ENCODE measurements around the gene GBP6.
"Not testable (repeated sequence)": the region's sequence is repeated elsewhere in the genome, so short reads cannot be mapped to it uniquely, and the experiment has no call there.

GBP6 gene

DNA sequence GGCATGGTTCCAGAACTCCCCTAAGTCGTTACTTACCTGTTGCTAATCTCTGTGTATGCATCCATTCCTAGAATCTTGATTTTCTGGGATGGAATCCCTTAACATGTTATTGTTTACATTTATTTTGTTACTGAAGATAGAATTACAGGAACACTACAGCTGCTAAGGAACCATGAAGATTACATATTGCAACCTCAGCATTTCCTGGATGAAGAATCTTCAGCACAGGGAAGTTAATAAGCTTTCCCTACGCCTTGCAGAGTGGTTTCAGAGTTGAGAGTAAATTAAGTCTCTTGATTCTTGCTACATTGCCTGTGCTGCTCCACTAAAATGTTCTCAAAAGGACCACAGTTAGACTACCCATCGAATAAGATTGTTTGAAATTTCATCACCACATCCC is 31.4 kb upstream of the GBP6 start:
- Histone ChIP-seq H3K27ac (ENCODE audit: low read length) (no peak overlapping the region), H3K4me1 (ENCODE audit: insufficient read depth, low read length) (no peaks in the 10 kb centered on the region), H3K4me3 (ENCODE audit: low read depth in 1 of 2, low read length in 2 of 2) (no peak overlapping the region), H2AFZ (ENCODE audit: low read depth, low read length) (no peak overlapping the region), H3K9ac (ENCODE audit: low read depth, low read length) (no peak overlapping the region), H3K36me3 (ENCODE audit: insufficient read depth, low read length) (no peaks in the 10 kb centered on the region), H3K27me3 (ENCODE audit: insufficient read depth, low read length, poor library complexity) (no peaks in the 10 kb centered on the region), H3K79me2 (ENCODE audit: insufficient read depth, low read length) (no peaks in the 10 kb centered on the region), H4K20me1 (ENCODE audit: insufficient read depth, low read length) (no peaks in the 10 kb centered on the region), H3K9me3 (ENCODE audit: insufficient read depth, low read length, severe bottlenecking) (no peaks in the 10 kb centered on the region), H3K4me2 (ENCODE audit: insufficient read depth, low read length) (no peak overlapping the region)
- TF ChIP-seq EZH2 (IDR thresholded peaks at IDR 0.05; ENCODE audit: borderline replicate concordance, low read depth, low read length, severe bottlenecking) (no peak), CTCF (IDR thresholded peaks at IDR 0.05; ENCODE audit: borderline replicate concordance, extremely low read depth, low read length, poor library complexity, severe bottlenecking) (no peak)
- ATAC-seq (ENCODE audit: insufficient read depth, low read depth): no peak
- DNase-seq: no peak

DNA sequence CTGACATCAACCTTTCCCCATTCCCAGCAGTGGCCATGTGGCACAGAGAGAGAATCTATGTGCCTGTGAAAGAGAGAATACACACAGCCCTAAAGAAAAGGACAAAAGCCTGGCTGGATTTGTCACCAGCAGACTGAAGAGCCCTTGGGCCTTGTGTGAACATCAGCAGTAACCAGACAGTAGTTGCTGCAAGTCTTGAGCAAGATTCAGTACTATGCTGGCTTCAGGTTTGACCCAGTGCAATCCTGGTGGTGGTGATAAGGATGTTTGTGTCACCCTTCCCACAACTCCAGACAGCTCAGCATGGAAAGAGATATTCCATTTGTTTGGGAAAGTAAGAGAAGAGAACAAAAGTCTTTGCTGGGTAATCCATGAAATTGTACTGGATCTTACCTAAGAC is 28.4 kb upstream of the GBP6 start:
- Histone ChIP-seq H3K27ac (ENCODE audit: low read length) (no peak overlapping the region), H3K79me2 (ENCODE audit: insufficient read depth, low read length) (no peaks in the 10 kb centered on the region), H3K4me3 (ENCODE audit: low read depth in 1 of 2, low read length in 2 of 2) (no peak overlapping the region), H2AFZ (ENCODE audit: low read depth, low read length) (no peak overlapping the region), H3K9me3 (ENCODE audit: insufficient read depth, low read length, severe bottlenecking) (no peaks in the 10 kb centered on the region), H3K4me1 (ENCODE audit: insufficient read depth, low read length) (no peaks in the 10 kb centered on the region), H3K9ac (ENCODE audit: low read depth, low read length) (no peak overlapping the region), H3K4me2 (ENCODE audit: insufficient read depth, low read length) (no peak overlapping the region), H3K27me3 (ENCODE audit: insufficient read depth, low read length, poor library complexity) (no peaks in the 10 kb centered on the region), H4K20me1 (ENCODE audit: insufficient read depth, low read length) (no peaks in the 10 kb centered on the region), H3K36me3 (ENCODE audit: insufficient read depth, low read length) (no peaks in the 10 kb centered on the region)
- no peak for TF ChIP-seq CTCF (IDR thresholded peaks at IDR 0.05; ENCODE audit: borderline replicate concordance, extremely low read depth, low read length, poor library complexity, severe bottlenecking)
- no peak for TF ChIP-seq EZH2 (IDR thresholded peaks at IDR 0.05; ENCODE audit: borderline replicate concordance, low read depth, low read length, severe bottlenecking)
- DNase-seq (no peak), ATAC-seq (ENCODE audit: insufficient read depth, low read depth) (no peak)

DNA sequence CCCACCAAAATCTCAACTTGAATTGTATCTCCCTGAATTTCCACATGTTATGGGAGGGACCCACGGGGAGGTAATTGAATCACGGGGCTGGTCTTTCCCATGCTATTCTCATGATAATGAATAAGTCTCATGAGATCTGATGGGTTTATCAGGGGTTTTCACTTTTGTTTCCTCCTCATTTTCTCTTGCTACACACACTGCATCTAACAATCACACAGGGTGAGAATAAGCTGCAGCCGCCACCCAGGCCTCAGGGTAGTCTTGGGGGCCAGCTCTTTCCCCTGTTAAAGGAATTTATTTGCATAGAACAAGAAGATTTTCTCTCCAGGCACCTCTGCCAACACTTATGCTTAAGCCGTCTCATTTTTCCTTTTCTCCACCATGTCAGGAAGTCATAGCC is 26.0 kb upstream of the GBP6 start:
- H3K9me3 ChIP-seq (ENCODE audit: insufficient read depth, low read length, severe bottlenecking): no peaks in the 10 kb centered on the region
- H3K27ac ChIP-seq (ENCODE audit: low read length): no peak overlapping the region
- no peaks in the 10 kb centered on the region for H3K4me1 ChIP-seq (ENCODE audit: insufficient read depth, low read length)
- TF ChIP-seq CTCF (IDR thresholded peaks at IDR 0.05; ENCODE audit: borderline replicate concordance, extremely low read depth, low read length, poor library complexity, severe bottlenecking) (no peak), EZH2 (IDR thresholded peaks at IDR 0.05; ENCODE audit: borderline replicate concordance, low read depth, low read length, severe bottlenecking) (no peak)
- H3K9ac ChIP-seq (ENCODE audit: low read depth, low read length): no peak overlapping the region
- no peaks in the 10 kb centered on the region for H3K27me3 ChIP-seq (ENCODE audit: insufficient read depth, low read length, poor library complexity)
- no peak overlapping the region for H3K4me2 ChIP-seq (ENCODE audit: insufficient read depth, low read length)
- H4K20me1 ChIP-seq (ENCODE audit: insufficient read depth, low read length): no peaks in the 10 kb centered on the region
- ATAC-seq (ENCODE audit: insufficient read depth, low read depth) (no peak), DNase-seq (no peak)
- no peak overlapping the region for H3K4me3 ChIP-seq (ENCODE audit: low read depth in 1 of 2, low read length in 2 of 2)
- no peak overlapping the region for H2AFZ ChIP-seq (ENCODE audit: low read depth, low read length)
- H3K79me2 ChIP-seq (ENCODE audit: insufficient read depth, low read length): no peaks in the 10 kb centered on the region
- no peaks in the 10 kb centered on the region for H3K36me3 ChIP-seq (ENCODE audit: insufficient read depth, low read length)

GRCh38 chr1:89339039-89339438 is 24.8 kb upstream of the GBP6 start:
- H3K9me3 ChIP-seq (ENCODE audit: insufficient read depth, low read length, severe bottlenecking): peaks cover under 1% of the 10 kb centered on the region
- H3K4me2 ChIP-seq (ENCODE audit: insufficient read depth, low read length): no peak overlapping the region
- DNase-seq (no peak), ATAC-seq (ENCODE audit: insufficient read depth, low read depth) (no peak)
- no peaks in the 10 kb centered on the region for H4K20me1 ChIP-seq (ENCODE audit: insufficient read depth, low read length)
- no peak overlapping the region for H3K9ac ChIP-seq (ENCODE audit: low read depth, low read length)
- H3K27ac ChIP-seq (ENCODE audit: low read length): no peak overlapping the region
- H3K36me3 ChIP-seq (ENCODE audit: insufficient read depth, low read length): no peaks in the 10 kb centered on the region
- H2AFZ ChIP-seq (ENCODE audit: low read depth, low read length): no peak overlapping the region
- TF ChIP-seq CTCF (IDR thresholded peaks at IDR 0.05; ENCODE audit: borderline replicate concordance, extremely low read depth, low read length, poor library complexity, severe bottlenecking) (no peak), EZH2 (IDR thresholded peaks at IDR 0.05; ENCODE audit: borderline replicate concordance, low read depth, low read length, severe bottlenecking) (no peak)
- no peaks in the 10 kb centered on the region for H3K4me1 ChIP-seq (ENCODE audit: insufficient read depth, low read length)
- H3K79me2 ChIP-seq (ENCODE audit: insufficient read depth, low read length): no peaks in the 10 kb centered on the region
- H3K4me3 ChIP-seq (ENCODE audit: low read depth in 1 of 2, low read length in 2 of 2): no peak overlapping the region
- H3K27me3 ChIP-seq (ENCODE audit: insufficient read depth, low read length, poor library complexity): no peaks in the 10 kb centered on the region

DNA sequence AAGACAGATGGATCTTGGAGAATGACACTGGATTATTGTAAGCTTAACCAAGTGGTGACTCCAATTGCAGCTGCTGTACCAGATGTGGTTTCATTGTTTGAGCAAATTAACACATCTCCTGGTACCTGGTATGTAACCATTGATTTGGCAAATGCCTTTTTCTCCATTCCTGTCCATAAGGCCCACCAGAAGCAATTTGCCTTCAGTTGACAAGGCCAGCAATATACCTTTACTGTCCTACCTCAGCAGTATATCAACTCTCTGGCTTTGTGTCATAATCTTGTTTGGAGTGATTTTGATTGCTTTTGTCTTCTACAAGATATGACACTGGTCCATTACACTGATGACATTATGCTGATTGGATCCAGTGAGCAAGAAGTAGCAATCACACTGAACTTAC is 18.4 kb upstream of the GBP6 start:
- H3K4me2 ChIP-seq (ENCODE audit: insufficient read depth, low read length); DNase-seq; H3K4me3 ChIP-seq (ENCODE audit: low read depth in 1 of 2, low read length in 2 of 2); H3K4me1 ChIP-seq (ENCODE audit: insufficient read depth, low read length); ATAC-seq (ENCODE audit: insufficient read depth, low read depth); H3K27me3 ChIP-seq (ENCODE audit: insufficient read depth, low read length, poor library complexity); H4K20me1 ChIP-seq (ENCODE audit: insufficient read depth, low read length); H3K36me3 ChIP-seq (ENCODE audit: insufficient read depth, low read length); H3K27ac ChIP-seq (ENCODE audit: low read length); H3K9ac ChIP-seq (ENCODE audit: low read depth, low read length); H3K79me2 ChIP-seq (ENCODE audit: insufficient read depth, low read length); H2AFZ ChIP-seq (ENCODE audit: low read depth, low read length); H3K9me3 ChIP-seq (ENCODE audit: insufficient read depth, low read length, severe bottlenecking): not testable (repeated sequence)
